Measurements from ENCODE around the gene ZNF718. TPM values are rescaled to one million over a fixed set of nuclear protein-coding genes. Genes with fewer than 3 reads are reported as not detected.
"Not testable (repeated sequence)": the region's sequence is repeated elsewhere in the genome, so short reads cannot be mapped to it uniquely, and the experiment has no call there.

The ZNF718 gene
- total RNA-seq (ENCODE audit: low replicate concordance): 7.4 and 10.5 TPM in 2 replicates
- long read RNA-seq, partial matches to known transcripts: 0 of 3 reads
- long read RNA-seq, other reads (novel, unspliced or antisense): 3 of 3 reads

GRCh38 chr4:124275-125081 is at the start of gene ZNF718:
Gene ZNF718, plus strand, starts transcription at chr4:124501. Its CDS starts 170 bp downstream, at chr4:124671.
- Mint-ChIP-seq H3K27ac (peak within 1 kb of the TSS; percentile 100), H3K9me3 (peaks cover 9% of the 10 kb centered on the region), H3K4me1 (ENCODE audit: unreplicated experiment) (peaks cover 7% of the 10 kb centered on the region), H3K36me3 (peaks cover 16% of the 10 kb centered on the region), H3K27me3 (peaks cover 4% of the 10 kb centered on the region), H3K4me3 (peak within 1 kb of the TSS; percentile 100)
- DNase-seq (ENCODE audit: extremely low spot score, unreplicated experiment): peak; percentile 93
- no peak for TF ChIP-seq CTCF (conservative IDR thresholded peaks at IDR 0.05)

GRCh38 chr4:85951-86350 is 38.4 kb upstream of the ZNF718 start:
- Mint-ChIP-seq H3K27me3 (no peaks in the 10 kb centered on the region), H3K4me3 (no peak overlapping the region), H3K27ac (no peak overlapping the region), H3K9me3 (peaks cover 21% of the 10 kb centered on the region), H3K4me1 (ENCODE audit: unreplicated experiment) (no peaks in the 10 kb centered on the region), H3K36me3 (peaks cover 38% of the 10 kb centered on the region)
- DNase-seq (ENCODE audit: extremely low spot score, unreplicated experiment): no peak
- TF ChIP-seq CTCF (conservative IDR thresholded peaks at IDR 0.05): no peak

DNA sequence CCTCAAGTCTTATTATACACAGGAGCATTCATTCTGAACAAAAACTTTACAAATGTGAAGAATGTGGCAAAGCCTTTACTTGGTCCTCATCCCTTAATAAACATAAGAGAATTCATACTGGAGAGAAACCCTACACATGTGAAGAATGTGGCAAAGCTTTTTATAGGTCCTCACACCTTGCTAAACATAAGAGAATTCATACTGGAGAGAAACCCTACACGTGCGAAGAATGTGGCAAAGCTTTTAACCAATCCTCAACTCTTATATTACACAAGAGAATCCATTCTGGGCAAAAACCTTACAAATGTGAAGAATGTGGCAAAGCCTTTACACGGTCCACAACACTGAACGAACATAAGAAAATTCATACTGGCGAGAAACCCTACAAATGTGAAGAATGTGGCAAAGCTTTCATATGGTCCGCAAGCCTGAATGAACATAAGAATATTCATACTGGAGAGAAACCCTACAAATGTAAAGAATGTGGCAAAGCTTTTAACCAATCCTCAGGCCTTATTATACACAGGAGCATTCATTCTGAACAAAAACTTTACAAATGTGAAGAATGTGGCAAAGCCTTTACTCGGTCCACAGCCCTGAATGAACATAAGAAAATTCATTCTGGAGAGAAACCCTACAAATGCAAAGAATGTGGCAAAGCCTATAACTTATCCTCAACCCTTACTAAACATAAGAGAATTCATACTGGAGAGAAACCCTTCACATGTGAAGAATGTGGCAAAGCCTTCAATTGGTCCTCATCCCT is 37.6 kb upstream of the ZNF718 start:
- H3K4me3 Mint-ChIP-seq; DNase-seq (ENCODE audit: extremely low spot score, unreplicated experiment); H3K27me3 Mint-ChIP-seq; H3K27ac Mint-ChIP-seq; H3K4me1 Mint-ChIP-seq (ENCODE audit: unreplicated experiment): not testable (repeated sequence)
- Mint-ChIP-seq H3K36me3 (peaks cover 37% of the 10 kb centered on the region), H3K9me3 (peaks cover 25% of the 10 kb centered on the region)

GRCh38 chr4:98386-98785 is 25.9 kb upstream of the ZNF718 start:
- no peaks in the 10 kb centered on the region for H3K36me3 Mint-ChIP-seq
- peaks cover 14% of the 10 kb centered on the region for H3K9me3 Mint-ChIP-seq
- no peaks in the 10 kb centered on the region for H3K27me3 Mint-ChIP-seq
- H3K4me3 Mint-ChIP-seq: no peak overlapping the region
- TF ChIP-seq CTCF (conservative IDR thresholded peaks at IDR 0.05): no peak
- no peak overlapping the region for H3K27ac Mint-ChIP-seq
- no peaks in the 10 kb centered on the region for H3K4me1 Mint-ChIP-seq (ENCODE audit: unreplicated experiment)
- DNase-seq (ENCODE audit: extremely low spot score, unreplicated experiment): no peak

GRCh38 chr4:99863-100262 is 24.4 kb upstream of the ZNF718 start:
- H3K27ac Mint-ChIP-seq: no peak overlapping the region
- no peak overlapping the region for H3K4me3 Mint-ChIP-seq
- no peak for TF ChIP-seq CTCF (conservative IDR thresholded peaks at IDR 0.05)
- peaks cover 7% of the 10 kb centered on the region for H3K9me3 Mint-ChIP-seq
- H3K27me3 Mint-ChIP-seq: no peaks in the 10 kb centered on the region
- DNase-seq (ENCODE audit: extremely low spot score, unreplicated experiment): no peak
- no peaks in the 10 kb centered on the region for H3K4me1 Mint-ChIP-seq (ENCODE audit: unreplicated experiment)
- no peaks in the 10 kb centered on the region for H3K36me3 Mint-ChIP-seq

DNA sequence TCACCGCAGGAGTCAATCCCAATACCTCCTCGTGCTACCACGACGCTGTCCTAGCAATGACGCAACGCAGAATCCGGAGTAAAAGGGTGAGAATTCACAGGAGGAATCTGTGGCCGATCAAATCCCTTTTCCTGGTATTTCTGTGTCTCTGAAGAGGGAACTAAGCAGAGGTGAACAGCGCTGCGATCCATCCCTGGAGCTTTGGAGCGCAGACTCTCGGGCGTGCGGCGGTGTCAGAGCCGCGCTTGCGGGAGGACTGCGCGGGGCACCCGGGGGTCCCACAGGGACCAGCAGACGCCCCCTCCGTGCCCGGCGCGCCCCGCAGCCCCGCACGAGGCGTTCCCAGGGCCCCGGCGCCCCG is 17.2 kb upstream of the ZNF718 start:
- DNase-seq (ENCODE audit: extremely low spot score, unreplicated experiment): no peak
- Mint-ChIP-seq H3K4me3 (no peak overlapping the region), H3K4me1 (ENCODE audit: unreplicated experiment) (no peaks in the 10 kb centered on the region), H3K9me3 (peaks cover 15% of the 10 kb centered on the region), H3K36me3 (peaks cover 5% of the 10 kb centered on the region), H3K27ac (no peak overlapping the region), H3K27me3 (peaks cover 3% of the 10 kb centered on the region)
- no peak for TF ChIP-seq CTCF (conservative IDR thresholded peaks at IDR 0.05)

All from type B pancreatic cell (in vitro differentiated cells).